Peyer's patch (tissue), 4 donors: ENCODE data around the gene RRP1B.

Source experiments
- CTCF ChIP-seq, 6 experiments: fragments of 450-650 bp in 4 of 6; fragments of 200-600 bp in 2 of 6; sonication (generic) in 1 of 6; IDR thresholded peaks; one replicate each; pipeline ENCODE4 v1.5.1; 2017 to 2019; ENCODE audit warnings: antibody characterized with exemption in 6 of 6, mild to moderate bottlenecking in 3 of 6, moderate library complexity in 1 of 6
- POLR2A ChIP-seq, 2 donors: fragments of 450-650 bp; IDR thresholded peaks; one replicate each; pipeline ENCODE4 v1.5.1; 2017; ENCODE audit warnings: antibody characterized with exemption in 2 of 2, mild to moderate bottlenecking in 2 of 2, moderate library complexity in 2 of 2

- TF ChIP-seq CTCF (IDR thresholded peaks at IDR 0.05): peak in 1 of 6 experiments; percentile 7
- peak in 1 of 2 donors; percentile 59 for TF ChIP-seq POLR2A (IDR thresholded peaks at IDR 0.05)
Measured at GRCh38 chr21:43618940-43619339, 40.4 kb upstream of the RRP1B start.
